ENCODE data around the gene CERKL.

The CERKL gene

GRCh38 chr2:181674461-181674860 lies 17.6 kb upstream of the CERKL start:
- no peak for TF ChIP-seq TAF1 (IDR thresholded peaks at IDR 0.05; ENCODE audit: borderline replicate concordance, insufficient read depth, low read length)
- TF ChIP-seq POLR2AphosphoS5 (IDR thresholded peaks at IDR 0.05; ENCODE audit: low read depth, low read length) = no peak
- no peak for TF ChIP-seq SIN3A (IDR thresholded peaks at IDR 0.05; ENCODE audit: borderline replicate concordance, insufficient read depth, low read length)
- TF ChIP-seq FOXP2 (optimal IDR thresholded peaks at IDR 0.05; ENCODE audit: borderline replicate concordance, extremely low read depth, extremely low read length, insufficient read depth) = no peak
- TF ChIP-seq, protein P1, sequence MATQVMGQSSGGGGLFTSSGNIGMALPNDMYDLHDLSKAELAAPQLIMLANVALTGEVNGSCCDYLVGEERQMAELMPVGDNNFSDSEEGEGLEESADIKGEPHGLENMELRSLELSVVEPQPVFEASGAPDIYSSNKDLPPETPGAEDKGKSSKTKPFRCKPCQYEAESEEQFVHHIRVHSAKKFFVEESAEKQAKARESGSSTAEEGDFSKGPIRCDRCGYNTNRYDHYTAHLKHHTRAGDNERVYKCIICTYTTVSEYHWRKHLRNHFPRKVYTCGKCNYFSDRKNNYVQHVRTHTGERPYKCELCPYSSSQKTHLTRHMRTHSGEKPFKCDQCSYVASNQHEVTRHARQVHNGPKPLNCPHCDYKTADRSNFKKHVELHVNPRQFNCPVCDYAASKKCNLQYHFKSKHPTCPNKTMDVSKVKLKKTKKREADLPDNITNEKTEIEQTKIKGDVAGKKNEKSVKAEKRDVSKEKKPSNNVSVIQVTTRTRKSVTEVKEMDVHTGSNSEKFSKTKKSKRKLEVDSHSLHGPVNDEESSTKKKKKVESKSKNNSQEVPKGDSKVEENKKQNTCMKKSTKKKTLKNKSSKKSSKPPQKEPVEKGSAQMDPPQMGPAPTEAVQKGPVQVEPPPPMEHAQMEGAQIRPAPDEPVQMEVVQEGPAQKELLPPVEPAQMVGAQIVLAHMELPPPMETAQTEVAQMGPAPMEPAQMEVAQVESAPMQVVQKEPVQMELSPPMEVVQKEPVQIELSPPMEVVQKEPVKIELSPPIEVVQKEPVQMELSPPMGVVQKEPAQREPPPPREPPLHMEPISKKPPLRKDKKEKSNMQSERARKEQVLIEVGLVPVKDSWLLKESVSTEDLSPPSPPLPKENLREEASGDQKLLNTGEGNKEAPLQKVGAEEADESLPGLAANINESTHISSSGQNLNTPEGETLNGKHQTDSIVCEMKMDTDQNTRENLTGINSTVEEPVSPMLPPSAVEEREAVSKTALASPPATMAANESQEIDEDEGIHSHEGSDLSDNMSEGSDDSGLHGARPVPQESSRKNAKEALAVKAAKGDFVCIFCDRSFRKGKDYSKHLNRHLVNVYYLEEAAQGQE (IDR thresholded peaks at IDR 0.05; ENCODE audit: insufficient read depth in 1 of 2, low read depth in 2 of 2, low read length in 2 of 2) = no peak

- TF ChIP-seq TAF1 (IDR thresholded peaks at IDR 0.05; ENCODE audit: borderline replicate concordance, insufficient read depth, low read length) = no peak
- TF ChIP-seq, protein P1 (IDR thresholded peaks at IDR 0.05; ENCODE audit: insufficient read depth in 1 of 2, low read depth in 2 of 2, low read length in 2 of 2) = peak in 1 of 2 experiments; percentile 24; a peak in 1 of 4 replicates
Measured at GRCh38 chr2:181673173-181673572, 16.3 kb upstream of the CERKL start.

DNA sequence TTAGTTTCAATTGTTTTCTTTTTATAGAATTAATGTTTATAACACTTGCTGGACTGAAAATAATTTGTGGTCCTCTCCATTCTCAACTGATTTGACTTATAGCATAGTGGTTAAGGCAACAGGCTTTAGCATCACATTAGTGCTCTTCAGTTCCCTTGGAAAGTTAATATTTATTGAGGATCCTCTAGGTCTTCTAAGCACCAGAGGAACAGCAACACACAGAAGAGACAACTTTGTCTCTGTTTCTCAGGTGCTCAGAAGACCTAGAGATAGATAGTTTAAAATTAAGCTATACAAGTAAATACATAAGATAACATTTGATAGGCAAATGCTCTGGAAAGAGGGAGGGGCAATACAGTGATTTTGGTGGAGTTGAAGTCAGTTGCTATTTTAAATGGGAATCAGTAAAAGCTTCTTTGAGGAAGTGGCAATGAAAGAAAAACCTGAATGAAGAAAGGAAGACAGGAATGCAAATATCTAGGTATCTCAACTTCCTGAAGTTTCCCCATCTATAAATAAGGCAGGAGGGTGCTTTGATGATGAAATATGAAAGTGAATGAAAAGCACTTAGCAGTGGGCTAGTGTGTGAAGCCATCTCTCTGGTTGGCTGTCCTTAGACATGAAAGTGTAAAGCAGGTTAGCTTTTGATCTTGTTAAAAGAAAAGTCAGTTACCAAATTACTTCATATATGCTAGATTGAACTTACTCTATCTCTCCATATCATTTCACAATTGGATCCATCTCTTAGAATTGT lies 15.5 kb upstream of the CERKL start:
- TF ChIP-seq FOXP2 (optimal IDR thresholded peaks at IDR 0.05; ENCODE audit: borderline replicate concordance, extremely low read depth, extremely low read length, insufficient read depth) (no peak), SIN3A (IDR thresholded peaks at IDR 0.05; ENCODE audit: borderline replicate concordance, insufficient read depth, low read length) (no peak), POLR2AphosphoS5 (IDR thresholded peaks at IDR 0.05; ENCODE audit: low read depth, low read length) (no peak), TAF1 (IDR thresholded peaks at IDR 0.05; ENCODE audit: borderline replicate concordance, insufficient read depth, low read length) (no peak)
- TF ChIP-seq, protein P1 (IDR thresholded peaks at IDR 0.05; ENCODE audit: insufficient read depth in 1 of 2, low read depth in 2 of 2, low read length in 2 of 2) = no peak

DNA sequence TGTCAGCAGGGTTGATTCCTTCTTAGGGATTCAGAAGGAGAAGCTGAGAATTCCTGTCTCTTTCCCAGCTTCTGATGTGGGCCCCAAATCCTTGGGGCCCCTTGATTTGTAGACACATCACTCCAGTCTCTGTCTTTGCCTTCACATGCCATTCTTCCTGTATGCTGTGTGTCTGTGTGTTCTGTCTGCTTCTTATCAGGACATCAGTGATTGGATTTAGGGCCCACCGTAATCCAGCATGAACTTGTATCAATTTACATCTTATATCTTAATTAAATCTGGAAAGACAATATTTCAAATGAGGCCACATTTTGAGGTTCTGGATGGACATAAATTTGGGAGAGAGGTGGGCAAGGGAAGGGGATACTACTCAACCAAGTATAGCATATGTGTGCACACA lies 13.7 kb upstream of the CERKL start:
- TF ChIP-seq, protein P1 (IDR thresholded peaks at IDR 0.05; ENCODE audit: insufficient read depth in 1 of 2, low read depth in 2 of 2, low read length in 2 of 2) = no peak
- no peak for TF ChIP-seq TAF1 (IDR thresholded peaks at IDR 0.05; ENCODE audit: borderline replicate concordance, insufficient read depth, low read length)

GRCh38 chr2:181667234-181667633 lies 10.3 kb upstream of the CERKL start:
- TF ChIP-seq, protein P1 (IDR thresholded peaks at IDR 0.05; ENCODE audit: insufficient read depth in 1 of 2, low read depth in 2 of 2, low read length in 2 of 2) = no peak
- TF ChIP-seq FOXP2 (optimal IDR thresholded peaks at IDR 0.05; ENCODE audit: borderline replicate concordance, extremely low read depth, extremely low read length, insufficient read depth) = no peak
- no peak for TF ChIP-seq SIN3A (IDR thresholded peaks at IDR 0.05; ENCODE audit: borderline replicate concordance, insufficient read depth, low read length)
- TF ChIP-seq TAF1 (IDR thresholded peaks at IDR 0.05; ENCODE audit: borderline replicate concordance, insufficient read depth, low read length) = no peak
- TF ChIP-seq POLR2AphosphoS5 (IDR thresholded peaks at IDR 0.05; ENCODE audit: low read depth, low read length) = no peak

Data from PFSK-1 (cell line).